SK-N-SH (cell line): ENCODE results near the gene KPNA4.

ENCODE experiments used
- CTCF ChIP-seq: fragments of 200-600 bp; sonication (generic); IDR thresholded peaks from 2 replicates; pipeline ENCODE4 v1.6.1; 2017; ENCODE audit warnings: antibody characterized with exemption, mild to moderate bottlenecking, moderate library complexity
- EP300 ChIP-seq, 2 experiments: IDR thresholded peaks; 2 replicates each; pipeline versions ENCODE4 v1.4.0 to v1.6.1; 2012; ENCODE audit warnings: borderline replicate concordance in 1 of 2, low read depth in 1 of 2, low read length in 1 of 2
- MAX ChIP-seq: IDR thresholded peaks from 2 replicates; pipeline ENCODE4 v1.4.0; 2012; ENCODE audit warnings: low read depth
- MXI1 ChIP-seq: IDR thresholded peaks from 2 replicates; pipeline ENCODE4 v1.6.1; 2012; ENCODE audit warnings: mild to moderate bottlenecking, low read depth, low read length, improper control_type of control experiment
- POLR2AphosphoS5 ChIP-seq: IDR thresholded peaks from 2 replicates; pipeline ENCODE4 v1.6.1; 2012; ENCODE audit warnings: low read depth, low read length
- SIN3A ChIP-seq: IDR thresholded peaks from 2 replicates; pipeline ENCODE4 v1.6.1; 2012; ENCODE audit warnings: low read depth, mild to moderate bottlenecking, low read length, moderate library complexity, borderline replicate concordance
- USF1 ChIP-seq: IDR thresholded peaks from 2 replicates; pipeline ENCODE4 v1.4.0; 2012; ENCODE audit warnings: low read depth, borderline replicate concordance
- YY1 ChIP-seq: IDR thresholded peaks from 2 replicates; pipeline ENCODE4 v1.4.0; 2012; ENCODE audit warnings: low read depth, mild to moderate bottlenecking

GRCh38 chr3:160608870-160609269 lies 43.5 kb upstream of the KPNA4 start:
- TF ChIP-seq EP300 (IDR thresholded peaks at IDR 0.05; ENCODE audit: borderline replicate concordance in 1 of 2, low read depth in 1 of 2, low read length in 1 of 2) (no peak), USF1 (no peak), CTCF (no peak), MAX (no peak), SIN3A (no peak), POLR2AphosphoS5 (no peak), MXI1 (no peak), YY1 (no peak)
